HG03139 (cell line): Measurements from ENCODE around the gene ENO2.
"Not testable (repeated sequence)": the region's sequence is repeated elsewhere in the genome, so short reads cannot be mapped to it uniquely, and the experiment has no call there.

Source experiments
- ATAC-seq: cut with Tn5 transposase; IDR thresholded peaks from one replicate; pipeline ENCODE4 v1.9.1; 2021; ENCODE audit not compliant: unreplicated experiment

The ENO2 gene

GRCh38 chr12:6886206-6886999 is 28.0 kb upstream of the ENO2 start:
- not testable (repeated sequence) for ATAC-seq

- no peak for ATAC-seq
Measured at GRCh38 chr12:6887460-6887859, 26.9 kb upstream of the ENO2 start.

GRCh38 chr12:6888360-6888759 is 26.0 kb upstream of the ENO2 start:
- ATAC-seq = no peak

- not testable (repeated sequence) for ATAC-seq
Measured at GRCh38 chr12:6888794-6889193, 25.6 kb upstream of the ENO2 start.

GRCh38 chr12:6889775-6890573 is 24.4 kb upstream of the ENO2 start:
- not testable (repeated sequence) for ATAC-seq

GRCh38 chr12:6890789-6891645 is 23.4 kb upstream of the ENO2 start:
- peak; percentile 92 for ATAC-seq

- ATAC-seq = no peak
Measured at GRCh38 chr12:6891646-6892001, 22.8 kb upstream of the ENO2 start.

GRCh38 chr12:6892683-6893082 is 21.7 kb upstream of the ENO2 start:
- not testable (repeated sequence) for ATAC-seq

GRCh38 chr12:6894321-6894720 is 20.1 kb upstream of the ENO2 start:
- ATAC-seq = no peak

GRCh38 chr12:6896846-6897435 is 17.4 kb upstream of the ENO2 start:
- no peak for ATAC-seq

- ATAC-seq = no peak
Measured at GRCh38 chr12:6899427-6899826, 15.0 kb upstream of the ENO2 start.

GRCh38 chr12:6899837-6900519 is 14.4 kb upstream of the ENO2 start:
- no peak for ATAC-seq

- ATAC-seq = no peak
Measured at GRCh38 chr12:6902448-6902847, 11.9 kb upstream of the ENO2 start.

GRCh38 chr12:6903722-6904121 is 10.7 kb upstream of the ENO2 start:
- ATAC-seq = no peak

- peak; percentile 94 for ATAC-seq
Measured at GRCh38 chr12:6904280-6905276, 9.8 kb upstream of the ENO2 start, which contains the start of gene LRRC23. TSS of gene LRRC23 (plus strand) at chr12:6904822. CDS start at chr12:6905634, 812 bp downstream.

- no peak for ATAC-seq
Measured at GRCh38 chr12:6905414-6906040, 8.9 kb upstream of the ENO2 start.

- not testable (repeated sequence) for ATAC-seq
Measured at GRCh38 chr12:6908141-6908540, 6.2 kb upstream of the ENO2 start.

- no peak for ATAC-seq
Measured at GRCh38 chr12:6909421-6910145, 4.8 kb upstream of the ENO2 start.
